Measurements from ENCODE around the gene AP3B1. TPM values are rescaled to one million over a fixed set of nuclear protein-coding genes. Genes with fewer than 3 reads are reported as not detected.

The AP3B1 gene
- total RNA-seq, 1 experiment from 2014 or later = 41.8 TPM

GRCh38 chr5:78009937-78010527 is 284.5 kb downstream of the AP3B1 start:
- no peaks in the 10 kb centered on the region for H3K79me2 ChIP-seq (ENCODE audit: insufficient read depth, low read length)

More at GRCh38 chr5:78009937-78010527, 284.5 kb downstream of the AP3B1 start:
- Mint-ChIP-seq H3K4me1 (peaks cover under 1 to 2% of the 10 kb centered on the region in 2 experiments; a peak in 2 of 4 replicates), H3K27ac (no peak overlapping the region), H3K4me3 (no peak overlapping the region), H3K9me3 (no peaks in the 10 kb centered on the region), H3K36me3 (ENCODE audit: insufficient read depth in 1 of 3, low read depth in 3 of 3) (peaks cover 3% of the 10 kb centered on the region in 3 experiments; a peak in 2 of 7 replicates), H3K27me3 (ENCODE audit: low read depth) (peaks cover 53% of the 10 kb centered on the region)
- Histone ChIP-seq H4K5ac (ENCODE audit: insufficient read length, low read depth, low read length) (no peak overlapping the region), H3K23me2 (ENCODE audit: insufficient read length, low read depth, low read length, poor library complexity, severe bottlenecking) (no peaks in the 10 kb centered on the region), H3K79me1 (ENCODE audit: insufficient read depth, low read depth, low read length, poor library complexity, severe bottlenecking) (no peaks in the 10 kb centered on the region), H4K8ac (replicated peaks; ENCODE audit: insufficient read length, low read depth, low read length) (no peak overlapping the region), H3K9me3 (ENCODE audit: control insufficient read depth, low read depth, low read length) (no peaks in the 10 kb centered on the region), H3K56ac (ENCODE audit: insufficient read length, low read depth, low read length) (no peak overlapping the region), H3T11ph (ENCODE audit: low read length) (no peak overlapping the region), H4K20me1 (ENCODE audit: control insufficient read depth, insufficient read depth, insufficient read length) (no peaks in the 10 kb centered on the region), H2AK5ac (ENCODE audit: insufficient read length, low read length) (no peak overlapping the region), H4K91ac (ENCODE audit: insufficient read length, low read depth, low read length) (no peak overlapping the region), H3K4me2 (ENCODE audit: insufficient read depth, insufficient read length, low read length) (no peak overlapping the region), H2BK15ac (ENCODE audit: low read depth, low read length) (no peak overlapping the region), H3K23ac (ENCODE audit: insufficient read length, low read depth, low read length) (no peak overlapping the region), H3K27ac (ENCODE audit: insufficient read length, low read depth, low read length) (no peak overlapping the region), H2BK5ac (ENCODE audit: insufficient read length, low read length) (no peak overlapping the region), H3K27me3 (ENCODE audit: insufficient read depth, low read length) (peaks cover 9% of the 10 kb centered on the region; the same call in 1 of the 2 replicates), H2BK12ac (ENCODE audit: insufficient read length, low read depth, low read length) (no peak overlapping the region), H2BK20ac (ENCODE audit: low read depth, low read length, poor library complexity, severe bottlenecking) (no peak overlapping the region), H2BK120ac (ENCODE audit: low read depth, low read length, poor library complexity, severe bottlenecking) (no peak overlapping the region), H3K4me1 (ENCODE audit: insufficient read depth, low read length) (no peaks in the 10 kb centered on the region), H3K14ac (ENCODE audit: insufficient read depth, low read length) (no peak overlapping the region), H3K4ac (ENCODE audit: low read depth, low read length) (no peak overlapping the region), H2AFZ (ENCODE audit: low read length) (no peak overlapping the region), H3K18ac (ENCODE audit: insufficient read length, low read depth, low read length) (no peak overlapping the region), H3K9ac (ENCODE audit: extremely low read depth, insufficient read length, low read length) (no peak overlapping the region)
- WGBS (ENCODE audit: extremely low coverage, insufficient read length, low lambda C conversion rate) = no CpG with 5 or more reads among the region's 5 CpGs
- DNase-seq = no peak
- no peak for TF ChIP-seq CTCF (conservative IDR thresholded peaks at IDR 0.05)

Data from H9 (cell line).